HG03108 (cell line): ENCODE results near the gene AK2.
"Not testable (repeated sequence)": the region's sequence is repeated elsewhere in the genome, so short reads cannot be mapped to it uniquely, and the experiment has no call there.

Experiments
- ATAC-seq: cut with Tn5 transposase; IDR thresholded peaks from one replicate; pipeline ENCODE4 v1.9.1; 2021; ENCODE audit warnings: moderate library complexity; ENCODE audit not compliant: unreplicated experiment

Gene AK2

DNA sequence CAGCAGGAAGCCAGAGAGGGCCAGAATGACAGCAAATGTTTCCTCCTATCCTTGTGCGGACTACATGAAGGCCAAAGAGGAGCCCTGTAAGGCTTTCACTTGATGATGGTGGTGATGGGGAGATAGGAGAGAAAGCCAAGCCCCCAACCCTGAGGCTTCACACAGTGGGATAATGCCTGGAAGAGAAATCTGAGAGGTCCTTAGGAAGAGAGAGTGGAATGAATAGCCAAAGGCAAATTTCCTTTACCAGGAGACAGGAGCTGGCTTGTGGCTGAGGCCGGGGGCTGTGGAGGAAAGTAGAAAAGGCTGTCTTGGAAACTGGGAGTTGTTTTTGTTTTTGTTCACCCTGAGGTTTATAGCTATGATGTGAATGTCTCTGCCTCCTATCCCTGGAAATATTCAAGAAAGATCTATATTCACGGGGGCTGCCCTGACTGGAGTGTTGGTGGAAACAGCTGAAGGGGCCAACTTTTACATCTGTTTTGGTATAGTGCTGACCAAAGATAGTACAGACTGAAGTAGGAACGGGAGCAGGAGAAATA is 59.1 kb downstream of the AK2 start:
- no peak for ATAC-seq

DNA sequence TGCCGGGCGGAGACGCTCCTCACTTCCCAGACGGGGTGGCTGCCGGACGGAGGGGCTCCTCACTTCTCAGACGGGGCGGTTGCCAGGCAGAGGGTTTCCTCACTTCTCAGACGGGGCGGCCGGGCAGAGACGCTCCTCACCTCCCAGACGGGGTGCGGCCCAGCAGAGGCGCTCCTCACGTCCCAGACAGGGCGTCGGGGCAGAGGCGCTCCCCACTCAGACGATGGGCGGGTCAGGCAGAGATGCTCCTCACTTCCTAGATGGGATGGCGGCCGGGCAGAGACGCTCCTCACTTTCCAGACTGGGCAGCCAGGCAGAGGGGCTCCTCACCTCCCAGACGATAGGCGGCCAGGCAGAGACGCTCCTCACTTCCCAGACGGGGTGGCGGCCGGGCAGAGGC is 61.6 kb downstream of the AK2 start:
- ATAC-seq: not testable (repeated sequence)

GRCh38 chr1:32973458-32973857 is 63.2 kb downstream of the AK2 start:
- ATAC-seq: not testable (repeated sequence)

- ATAC-seq: no peak
Measured at GRCh38 chr1:32972814-32973428, 63.8 kb downstream of the AK2 start.

- ATAC-seq: no peak
Measured at GRCh38 chr1:32971576-32971975, 65.1 kb downstream of the AK2 start.

GRCh38 chr1:32971156-32971555 is 65.5 kb downstream of the AK2 start:
- ATAC-seq: no peak

DNA sequence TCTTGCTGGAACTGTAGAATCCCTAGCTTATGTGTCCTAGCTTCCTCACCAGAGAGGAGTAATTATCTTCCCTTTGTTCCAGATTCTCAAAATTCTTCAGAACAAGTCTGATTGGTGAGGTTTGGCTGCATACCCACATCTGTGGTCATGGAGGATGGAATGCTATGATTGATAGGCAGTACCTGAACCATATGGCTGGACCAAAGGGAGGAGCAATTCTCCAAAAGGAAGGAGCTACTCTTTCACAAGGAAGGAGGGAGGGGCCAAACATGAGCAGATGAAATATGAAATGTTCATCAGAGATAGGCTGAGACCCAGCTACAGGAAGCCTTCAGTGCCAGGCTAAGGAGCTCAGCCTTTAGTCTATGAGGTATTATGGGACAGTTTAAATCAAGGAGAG is 67.1 kb downstream of the AK2 start:
- ATAC-seq: no peak

DNA sequence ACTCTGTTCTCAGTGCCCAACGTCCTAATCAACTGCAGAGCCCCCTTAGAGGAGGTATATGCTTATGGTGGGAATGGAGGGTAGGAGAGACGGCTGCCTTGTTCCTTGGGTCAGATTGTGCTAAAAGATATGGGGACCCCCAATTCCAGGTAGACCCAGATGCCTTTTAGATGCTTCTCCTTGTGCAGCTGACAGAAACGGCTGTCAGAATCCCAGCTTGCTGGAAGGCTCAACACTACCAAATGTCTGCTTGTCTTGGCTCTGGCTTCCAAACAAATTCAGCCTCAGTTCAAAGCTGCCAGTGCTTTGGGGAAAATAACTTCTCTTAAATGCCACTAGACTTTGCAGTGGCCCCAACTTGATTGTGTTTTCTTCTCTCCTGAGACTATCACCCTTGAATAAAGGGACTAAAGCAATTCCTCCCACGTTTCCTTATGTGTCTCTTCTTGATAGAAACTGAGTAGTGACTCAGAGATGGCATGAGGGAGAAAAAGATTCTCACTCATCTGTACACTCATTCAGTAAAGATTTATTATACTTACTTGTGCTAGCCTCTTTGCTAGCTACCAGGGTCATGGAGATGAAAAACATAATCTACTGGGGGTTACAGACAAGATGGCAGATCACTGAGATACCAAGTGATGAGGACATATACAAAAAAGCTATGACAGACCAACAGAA is 68.7 kb downstream of the AK2 start:
- ATAC-seq: no peak

DNA sequence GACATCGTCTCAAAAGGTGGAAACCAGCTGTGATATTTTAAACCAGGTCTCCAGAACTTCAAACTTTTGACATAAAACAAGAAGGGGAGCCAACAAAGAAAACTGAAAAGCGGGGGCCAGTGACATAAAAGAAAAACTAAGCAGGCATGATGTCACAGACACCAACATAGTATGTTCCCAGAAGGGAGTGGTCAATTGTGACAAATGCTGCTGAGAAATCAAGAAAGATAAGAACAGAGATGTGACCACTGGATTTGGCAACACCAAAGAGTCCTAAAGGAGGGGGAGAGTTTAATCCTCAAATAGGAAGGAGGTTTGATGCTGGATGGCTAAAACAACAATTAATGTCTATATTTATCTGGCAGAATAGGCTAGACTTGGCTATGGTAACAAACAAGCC is 69.8 kb downstream of the AK2 start:
- no peak for ATAC-seq

DNA sequence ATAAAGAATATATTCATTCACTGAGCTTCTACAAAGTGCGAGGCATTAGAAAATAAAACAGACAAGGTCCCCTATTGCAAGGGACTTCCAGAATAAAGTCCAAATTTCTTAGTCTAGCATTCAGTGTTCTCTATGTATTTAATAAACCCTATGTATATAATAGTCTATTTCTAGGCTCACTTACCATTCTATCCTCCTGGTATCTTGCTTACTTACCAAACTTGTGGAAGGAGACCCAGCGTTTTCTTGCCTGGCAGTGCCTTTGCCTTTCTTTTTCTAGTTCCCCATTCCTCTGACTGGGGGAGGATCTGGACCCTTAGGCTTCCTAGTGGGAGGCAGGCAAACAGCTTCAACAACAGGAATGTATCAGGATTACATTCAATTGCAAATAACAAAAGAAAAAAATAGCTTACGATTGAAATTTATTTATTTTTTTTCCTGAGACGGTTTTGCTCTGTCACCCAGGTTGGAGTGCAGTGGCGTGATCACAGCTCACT is 71.4 kb downstream of the AK2 start:
- ATAC-seq: no peak

GRCh38 chr1:32964461-32965250 is 72.0 kb downstream of the AK2 start, which contains the start of gene RNF19B:
Gene RNF19B, minus strand, starts transcription at chr1:32964809. Its CDS starts 124 bp downstream, at chr1:32964685.
- ATAC-seq: peak; percentile 78

- peak; percentile 21 for ATAC-seq
Measured at GRCh38 chr1:32963746-32964460, 72.8 kb downstream of the AK2 start.

GRCh38 chr1:32962248-32962896 is 74.3 kb downstream of the AK2 start:
- no peak for ATAC-seq

GRCh38 chr1:32960819-32961355 is 75.8 kb downstream of the AK2 start:
- no peak for ATAC-seq

DNA sequence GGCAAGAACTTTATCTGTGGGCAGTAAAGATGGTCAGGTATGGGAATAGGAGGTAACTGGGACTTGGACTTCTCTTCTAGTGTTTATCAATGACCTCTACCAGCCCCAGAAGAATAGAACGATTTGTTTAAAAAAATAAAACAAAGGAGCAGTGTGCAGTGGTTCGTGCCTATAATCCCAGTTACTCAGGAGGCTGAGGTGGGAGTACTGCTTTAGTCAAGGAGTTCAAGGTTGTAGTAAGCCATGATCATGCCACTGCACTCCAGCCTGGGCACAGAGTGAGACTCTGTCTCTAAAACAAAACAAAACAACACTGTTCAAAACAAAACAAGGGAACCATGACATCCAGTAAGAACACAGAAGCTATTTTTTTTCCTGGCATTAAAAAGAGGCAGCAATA is 76.3 kb downstream of the AK2 start:
- no peak for ATAC-seq

DNA sequence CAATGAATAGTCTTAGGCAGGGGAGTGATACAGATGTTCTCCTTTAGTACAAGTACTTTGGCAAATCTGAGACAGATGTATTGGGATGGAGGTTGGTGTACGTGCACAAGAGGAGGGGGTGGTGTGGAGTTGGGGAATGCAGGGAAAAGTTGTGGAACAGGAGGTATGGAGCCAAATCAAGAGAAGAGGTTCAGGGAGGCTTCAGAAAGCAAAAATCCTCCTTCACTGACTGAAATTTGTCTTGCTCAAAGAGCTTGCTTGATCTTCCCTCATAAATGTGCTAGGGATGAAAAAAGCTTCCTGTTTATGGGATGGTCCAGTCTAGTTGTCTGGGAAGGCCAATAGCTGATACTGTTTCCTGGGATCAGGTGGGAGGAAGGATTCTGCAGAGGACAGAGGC is 77.9 kb downstream of the AK2 start:
- ATAC-seq: no peak
